Common myeloid progenitor, CD34-positive (primary cell): Measurements from ENCODE around the gene PDCD11.

ENCODE experiments used
- CTCF ChIA-PET: fragments of 350-600 bp; sonication (Branson Sonifier 250); formaldehyde crosslinking; loops from one replicate; lab custom pipeline; 2021; ENCODE audit warnings: antibody characterized with exemption; lab: Charles Lee
- POLR2A ChIA-PET: fragments of 350-600 bp; sonication (Branson Sonifier 250); formaldehyde crosslinking; loops from one replicate; lab custom pipeline; 2021; ENCODE audit warnings: antibody characterized with exemption; lab: Charles Lee
- DNase-seq, 3 donors: peaks; one replicate each; pipeline versions ENCODE4 v3.0.0 to v3.0.0-alpha.2; 2013
- H3K27ac ChIP-seq, 2 experiments: 1 replicate in 1 of 2; 2 replicates in 1 of 2; pipeline ENCODE4 v1.7.0; 2013; ENCODE audit warnings: inconsistent platforms in 2 of 2, low read length in 2 of 2, mild to moderate bottlenecking in 2 of 2, low read depth in 1 of 2, moderate library complexity in 1 of 2; ENCODE audit not compliant: severe bottlenecking in 2 of 2, insufficient read depth in 1 of 2, poor library complexity in 1 of 2
- H3K27me3 ChIP-seq, 5 experiments: replicated peaks in 2 of 5; 1 replicate in 3 of 5; 2 replicates in 2 of 5; pipeline versions ENCODE4 v1.6.1 to v1.7.0; 2013; ENCODE audit warnings: low read length in 4 of 5, mild to moderate bottlenecking in 2 of 5, moderate library complexity in 2 of 5, inconsistent platforms in 1 of 5; ENCODE audit not compliant: insufficient read depth in 5 of 5, control insufficient read depth in 4 of 5
- H3K36me3 ChIP-seq, 4 experiments: 1 replicate in 2 of 4; 2 replicates in 2 of 4; pipeline versions ENCODE4 v1.6.1 to v1.7.0; 2013; ENCODE audit warnings: low read length in 3 of 4, control low read depth in 1 of 4, mild to moderate bottlenecking in 1 of 4; ENCODE audit not compliant: control insufficient read depth in 4 of 4, insufficient read depth in 4 of 4
- H3K4me1 ChIP-seq, 4 experiments: 1 replicate in 3 of 4; 2 replicates in 1 of 4; pipeline versions ENCODE4 v1.6.1 to v1.7.1; 2013; ENCODE audit warnings: low read length in 3 of 4, mild to moderate bottlenecking in 3 of 4, control low read depth in 1 of 4, inconsistent platforms in 1 of 4, moderate library complexity in 1 of 4; ENCODE audit not compliant: control insufficient read depth in 4 of 4, insufficient read depth in 4 of 4; ENCODE audit errors: control extremely low read depth in 1 of 4
- H3K4me3 ChIP-seq, 7 experiments: 1 replicate in 4 of 7; 2 replicates in 3 of 7; pipeline versions ENCODE4 v1.5.1 to v1.7.0; 2013; ENCODE audit warnings: mild to moderate bottlenecking in 7 of 7, low read length in 6 of 7, moderate library complexity in 6 of 7, inconsistent platforms in 2 of 7, low read depth in 2 of 7, control low read depth in 1 of 7; ENCODE audit not compliant: insufficient read depth in 4 of 7, control insufficient read depth in 1 of 7; ENCODE audit errors: extremely low read depth in 1 of 7
- H3K9me3 ChIP-seq, 5 experiments: 1 replicate in 4 of 5; 2 replicates in 1 of 5; pipeline versions ENCODE4 v1.6.1 to v1.7.1; 2013; ENCODE audit warnings: low read length in 4 of 5, mild to moderate bottlenecking in 2 of 5, inconsistent platforms in 1 of 5, low read depth in 1 of 5, moderate library complexity in 1 of 5; ENCODE audit not compliant: control insufficient read depth in 4 of 5, insufficient read depth in 2 of 5; ENCODE audit errors: control extremely low read depth in 1 of 5
- WGBS: methylation state at CpG from one replicate; pipeline ENCODE4 v1.1.5; 2013; ENCODE audit not compliant: insufficient coverage; 5-methylcytosine and 5-hydroxymethylcytosine counted together

PDCD11 gene

DNA sequence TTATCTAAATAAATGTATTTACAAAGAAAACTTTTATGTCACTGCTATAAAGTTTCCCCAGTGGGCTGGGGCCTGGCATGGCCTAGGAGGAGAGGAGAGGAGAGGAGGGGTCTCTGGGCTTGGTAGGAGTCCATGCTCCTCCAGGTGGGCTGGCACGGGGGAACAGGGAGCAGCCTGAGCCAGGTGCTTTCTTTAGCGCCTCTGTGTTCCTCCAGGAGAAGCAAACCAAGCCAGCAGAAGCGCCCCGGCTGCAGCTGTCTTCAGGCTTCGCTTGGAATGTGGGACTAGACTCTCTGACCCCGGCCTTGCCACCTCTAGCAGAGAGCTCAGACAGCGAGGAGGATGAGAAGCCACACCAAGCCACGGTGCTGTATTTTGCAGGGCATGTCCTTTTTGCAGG, 45.2 kb downstream of the PDCD11 start:
- Histone ChIP-seq H3K36me3 (peaks cover 23 to 97% (median 85%) of the 10 kb centered on the region in 4 experiments), H3K9me3 (no peaks in the 10 kb centered on the region), H3K4me3 (no peak overlapping the region), H3K4me1 (no peaks in the 10 kb centered on the region), H3K27ac (no peak overlapping the region), H3K27me3 (no peaks in the 10 kb centered on the region)
- POLR2A ChIA-PET = no interaction called here
- CTCF ChIA-PET = interaction anchor here (0.7 to 1.8 kb wide), 2 partner anchors 26 to 47 kb away, joined by 3 to 6 read pairs; no protein-coding TSS in a partner anchor
- DNase-seq = no peak
- WGBS = 86% methylated on average over 7 of the region's 8 CpGs

DNA sequence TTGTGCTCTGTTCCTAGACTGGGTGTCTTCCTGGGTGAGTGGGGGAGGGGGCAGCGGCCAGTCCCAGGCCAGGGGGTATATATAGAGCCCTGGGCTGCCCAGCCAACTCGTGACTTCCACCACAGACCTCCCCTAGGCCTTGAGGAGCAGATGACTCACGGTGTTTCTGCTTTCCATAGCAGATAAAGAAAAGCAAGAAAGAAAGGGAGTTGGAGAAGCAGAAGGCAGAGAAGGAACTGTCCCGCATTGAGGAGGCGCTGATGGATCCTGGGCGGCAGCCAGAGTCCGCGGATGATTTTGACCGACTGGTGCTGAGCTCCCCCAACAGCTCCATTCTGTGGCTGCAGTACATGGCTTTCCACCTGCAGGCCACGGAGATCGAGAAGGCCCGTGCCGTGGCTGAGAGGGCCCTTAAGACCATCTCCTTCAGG, 45.6 kb downstream of the PDCD11 start:
- peaks cover 23 to 97% (median 86%) of the 10 kb centered on the region in 4 experiments for H3K36me3 ChIP-seq
- H3K27ac ChIP-seq = no peak overlapping the region
- ChIA-PET CTCF (interaction anchor here (1.3 to 1.8 kb wide), 2 partner anchors 26 to 34 kb away, joined by 3 to 6 read pairs; no protein-coding TSS in a partner anchor), POLR2A (no interaction called here)
- no peak overlapping the region for H3K4me3 ChIP-seq
- DNase-seq = no peak
- no peaks in the 10 kb centered on the region for H3K27me3 ChIP-seq
- no peaks in the 10 kb centered on the region for H3K9me3 ChIP-seq
- WGBS = 91% methylated on average over 11 of the region's 13 CpGs
- H3K4me1 ChIP-seq = no peaks in the 10 kb centered on the region

DNA sequence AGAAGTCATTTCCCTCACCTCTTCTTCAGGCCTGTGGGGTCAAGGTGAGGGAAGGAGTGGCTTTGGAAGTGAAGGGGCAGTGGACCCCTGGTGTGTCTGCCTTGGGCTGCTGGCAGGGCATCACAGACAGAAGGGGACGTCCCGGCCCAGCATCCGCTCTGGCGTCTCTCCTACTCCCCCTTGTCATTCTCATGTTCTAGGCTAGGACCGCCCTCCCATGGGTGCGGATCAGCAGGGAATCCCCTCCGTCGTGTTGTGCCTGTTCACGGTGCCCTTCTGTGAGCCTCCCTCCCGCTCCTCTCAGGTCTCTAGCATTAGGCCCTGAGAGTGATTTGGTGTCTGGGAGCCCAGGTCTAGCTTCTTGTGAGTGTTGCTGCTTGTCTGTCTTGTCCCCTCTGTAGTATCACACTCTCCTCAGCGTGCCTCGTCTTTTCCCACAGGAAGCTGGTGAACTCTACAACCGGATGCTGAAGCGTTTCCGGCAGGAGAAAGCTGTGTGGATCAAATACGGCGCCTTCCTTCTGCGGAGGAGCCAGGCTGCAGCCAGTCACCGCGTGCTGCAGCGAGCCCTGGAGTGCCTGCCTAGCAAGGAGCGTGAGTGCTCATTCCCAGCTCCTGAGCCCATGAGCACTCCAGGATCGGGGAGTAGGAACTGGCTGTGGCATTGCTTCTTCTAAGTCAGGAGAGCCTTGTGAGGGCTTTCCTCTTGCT, 47.2 kb downstream of the PDCD11 start:
- CTCF ChIA-PET = interaction anchor here (1.0 to 1.8 kb wide), 4 partner anchors 13 to 32 kb away, joined by 3 to 6 read pairs (median 3); no protein-coding TSS in a partner anchor
- WGBS = 94% methylated on average over 17 of the region's 23 CpGs

DNA sequence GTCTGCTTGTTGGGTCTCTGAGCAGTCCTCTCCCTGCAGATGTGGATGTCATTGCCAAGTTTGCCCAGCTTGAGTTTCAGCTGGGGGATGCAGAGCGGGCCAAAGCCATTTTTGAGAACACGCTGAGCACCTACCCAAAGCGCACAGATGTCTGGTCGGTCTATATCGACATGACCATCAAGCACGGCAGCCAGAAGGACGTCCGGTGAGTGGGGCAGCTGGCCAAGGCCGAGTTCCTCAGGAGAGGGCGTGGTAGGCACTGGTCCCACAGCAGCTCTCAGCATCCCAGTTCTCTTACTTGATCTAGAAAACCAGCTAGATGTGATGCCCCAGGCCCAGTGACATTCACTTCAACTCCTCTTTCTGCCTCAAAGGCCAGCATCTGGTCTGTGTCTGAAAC, 48.1 kb downstream of the PDCD11 start:
- ChIA-PET CTCF (interaction anchor here (0.9 to 1.0 kb wide), 2 partner anchors 33 to 42 kb away, joined by 3 read pairs; no protein-coding TSS in a partner anchor), POLR2A (no interaction called here)
- Histone ChIP-seq H3K27ac (no peak overlapping the region), H3K36me3 (peaks cover 20 to 93% (median 78%) of the 10 kb centered on the region in 4 experiments), H3K4me1 (peaks cover 0 to 4% (median 0%) of the 10 kb centered on the region in 4 experiments), H3K4me3 (no peak overlapping the region), H3K27me3 (no peaks in the 10 kb centered on the region), H3K9me3 (no peaks in the 10 kb centered on the region)
- DNase-seq = no peak
- 98% methylated on average over 10 of the region's 10 CpGs for WGBS

More for the DNA sequence above, 47.2 kb downstream of the PDCD11 start:
- Histone ChIP-seq H3K9me3 (no peaks in the 10 kb centered on the region), H3K4me3 (no peak overlapping the region), H3K27me3 (no peaks in the 10 kb centered on the region), H3K27ac (no peak overlapping the region), H3K4me1 (no peaks in the 10 kb centered on the region), H3K36me3 (peaks cover 20 to 93% (median 80%) of the 10 kb centered on the region in 4 experiments)
- POLR2A ChIA-PET = no interaction called here
- DNase-seq = no peak

DNA sequence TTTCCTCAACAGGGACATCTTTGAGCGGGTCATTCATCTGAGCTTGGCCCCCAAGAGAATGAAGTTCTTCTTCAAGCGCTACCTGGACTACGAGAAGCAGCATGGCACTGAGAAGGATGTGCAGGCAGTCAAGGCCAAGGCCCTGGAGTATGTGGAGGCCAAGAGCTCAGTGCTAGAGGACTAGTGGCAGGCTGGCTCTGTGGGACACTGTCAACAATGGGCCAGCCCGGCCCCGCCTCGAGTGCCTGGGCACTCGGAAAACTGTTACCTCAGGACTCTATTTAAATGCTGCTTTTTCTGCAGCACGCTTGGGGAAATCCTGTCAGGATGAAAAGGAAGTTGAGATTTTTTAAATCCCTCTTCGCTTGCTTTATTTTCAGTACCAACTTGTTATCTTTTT, 48.9 kb downstream of the PDCD11 start:
- ChIA-PET POLR2A (interaction anchor here (0.6 kb wide), 1 partner anchor 41 kb away, joined by 3 read pairs; no protein-coding TSS in a partner anchor), CTCF (interaction anchor here (0.6 to 1.4 kb wide), 5 partner anchors 18 to 43 kb away, joined by 3 to 4 read pairs (median 3); no protein-coding TSS in a partner anchor)
- Histone ChIP-seq H3K4me1 (peaks cover 0 to 12% (median 6%) of the 10 kb centered on the region in 4 experiments), H3K27me3 (no peaks in the 10 kb centered on the region), H3K4me3 (no peak overlapping the region), H3K36me3 (peaks cover 16 to 93% (median 76%) of the 10 kb centered on the region in 4 experiments), H3K9me3 (no peaks in the 10 kb centered on the region), H3K27ac (no peak overlapping the region)
- WGBS = 94% methylated on average over 8 of the region's 9 CpGs
- no peak for DNase-seq

DNA sequence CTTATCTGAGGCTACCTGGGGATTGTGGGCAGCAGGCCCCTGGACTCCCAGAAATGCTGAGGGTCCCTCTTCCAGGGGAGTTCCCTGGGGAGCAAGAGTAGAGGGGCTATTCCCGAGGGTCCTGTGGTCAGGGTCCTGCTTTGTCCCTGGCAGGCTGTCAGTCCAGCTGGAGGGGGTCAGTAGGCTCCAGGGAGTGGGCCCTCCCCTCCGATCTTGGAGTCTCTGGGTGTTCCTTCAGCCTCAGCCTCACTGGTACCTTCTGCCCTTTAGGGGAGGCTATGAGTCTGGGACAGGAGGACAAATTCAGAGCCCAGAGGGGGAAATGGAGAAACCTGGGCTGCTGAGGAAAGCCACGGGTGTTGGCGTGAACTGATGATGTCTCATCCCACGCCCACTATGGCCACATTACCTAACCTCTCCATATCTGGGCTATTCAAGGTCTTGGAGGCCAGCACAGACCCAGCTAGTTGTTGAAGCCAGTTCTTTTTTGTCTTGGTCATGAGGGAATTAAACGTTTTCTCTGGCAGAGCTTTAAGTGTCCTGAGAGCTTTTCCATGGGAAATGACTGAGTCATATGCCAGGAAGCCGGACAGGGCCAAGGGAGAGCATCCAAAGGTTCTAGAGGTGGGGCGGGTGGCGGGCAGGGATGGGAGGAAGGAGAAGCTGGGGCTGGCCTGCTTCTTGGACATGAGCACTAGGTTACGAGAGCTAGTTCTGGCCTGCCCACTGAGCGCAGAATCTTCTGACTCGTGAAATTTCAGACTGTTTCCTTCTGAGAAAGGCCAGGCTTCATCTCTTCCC, 49.5 kb downstream of the PDCD11 start:
- H3K4me3 ChIP-seq = no peak overlapping the region
- POLR2A ChIA-PET = interaction anchor here (0.6 kb wide), 1 partner anchor 41 kb away, joined by 3 read pairs; no protein-coding TSS in a partner anchor
- H3K27ac ChIP-seq = no peak overlapping the region
- no peak for DNase-seq
- no peaks in the 10 kb centered on the region for H3K9me3 ChIP-seq
- peaks cover 12 to 88% (median 71%) of the 10 kb centered on the region in 4 experiments for H3K36me3 ChIP-seq
- H3K27me3 ChIP-seq = no peaks in the 10 kb centered on the region
- 91% methylated on average over 9 of the region's 12 CpGs for WGBS
- H3K4me1 ChIP-seq = peaks cover 0 to 18% (median 12%) of the 10 kb centered on the region in 4 experiments
- CTCF ChIA-PET = interaction anchor here (0.6 to 1.4 kb wide), 3 partner anchors 18 to 33 kb away, joined by 3 to 4 read pairs (median 3); no protein-coding TSS in a partner anchor
